MV-4-11 (cell line): Measurements from ENCODE around the gene C18orf63.
A peak's percentile ranks its signal among the peaks of the same experiment; 100 is the strongest.
"Not testable (repeated sequence)": the region's sequence is repeated elsewhere in the genome, so short reads cannot be mapped to it uniquely, and the experiment has no call there.

Source experiments
- DNase-seq: peaks from one replicate; lab custom pipeline; 2025; lab: John Stamatoyannopoulos, UW

Gene C18orf63

GRCh38 chr18:74326791-74327190, 11.2 kb downstream of the C18orf63 start:
- DNase-seq: not testable (repeated sequence)

DNA sequence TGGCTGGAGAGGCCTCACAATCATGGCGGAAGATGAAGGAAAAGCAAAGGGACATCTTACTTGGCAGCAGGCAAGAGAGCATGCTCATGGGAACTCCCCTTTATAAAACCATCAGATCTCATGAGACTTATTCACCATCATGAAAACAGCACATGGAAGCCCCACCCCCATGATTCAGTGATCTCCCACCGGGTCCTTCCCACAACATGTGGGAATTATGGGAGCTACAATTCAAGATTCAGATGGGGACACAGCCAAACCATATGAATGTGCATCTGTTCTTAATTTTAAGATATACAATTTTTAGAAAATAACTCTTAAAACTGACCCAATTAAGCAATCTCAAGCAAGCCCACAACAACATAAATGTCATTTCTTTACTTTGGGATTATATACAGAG, 12.6 kb downstream of the C18orf63 start:
- DNase-seq: no peak

DNA sequence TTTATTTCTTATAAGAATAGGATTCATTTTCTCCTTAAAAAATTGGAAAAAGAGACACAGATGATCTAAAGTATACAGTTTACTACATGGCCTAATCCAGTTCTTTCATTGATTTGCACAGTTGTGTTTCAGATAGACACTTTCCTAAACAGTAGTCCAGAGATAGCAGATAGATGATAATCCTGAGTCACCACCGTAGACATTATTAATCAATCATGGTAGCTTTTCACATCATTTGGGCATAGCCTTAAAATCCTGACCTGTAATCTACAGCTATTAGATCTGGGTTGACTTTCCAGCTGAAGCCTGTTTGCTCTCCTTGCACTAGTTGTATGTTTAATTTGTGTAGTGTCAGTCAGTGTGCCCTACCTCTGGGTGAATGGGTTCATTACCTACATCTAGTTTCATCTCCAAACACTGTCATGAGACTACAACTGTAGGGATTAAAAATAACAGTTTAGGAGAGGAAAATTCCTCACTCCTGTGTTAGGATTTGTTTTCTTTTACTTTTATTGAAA, 14.1 kb downstream of the C18orf63 start:
- no peak for DNase-seq

DNA sequence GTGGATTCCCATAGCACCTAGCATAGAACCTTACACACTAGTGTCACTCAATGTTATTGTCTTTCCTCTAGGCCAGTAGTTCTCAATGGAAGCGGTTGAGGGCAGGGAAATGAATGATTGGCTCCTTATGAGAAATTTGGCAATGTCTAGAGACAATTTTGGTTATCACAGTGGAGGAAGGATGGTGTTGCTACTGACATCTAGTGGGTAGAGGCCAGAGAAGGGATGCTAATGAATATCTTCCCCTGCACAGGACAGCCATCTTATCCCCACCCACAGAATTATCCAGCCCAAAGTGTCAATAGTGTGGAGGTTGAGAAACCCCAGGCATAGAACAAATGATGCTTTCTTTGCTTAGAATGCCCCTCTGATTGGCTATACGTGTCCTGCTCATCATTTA, 15.8 kb downstream of the C18orf63 start:
- DNase-seq: peak; percentile 33

DNA sequence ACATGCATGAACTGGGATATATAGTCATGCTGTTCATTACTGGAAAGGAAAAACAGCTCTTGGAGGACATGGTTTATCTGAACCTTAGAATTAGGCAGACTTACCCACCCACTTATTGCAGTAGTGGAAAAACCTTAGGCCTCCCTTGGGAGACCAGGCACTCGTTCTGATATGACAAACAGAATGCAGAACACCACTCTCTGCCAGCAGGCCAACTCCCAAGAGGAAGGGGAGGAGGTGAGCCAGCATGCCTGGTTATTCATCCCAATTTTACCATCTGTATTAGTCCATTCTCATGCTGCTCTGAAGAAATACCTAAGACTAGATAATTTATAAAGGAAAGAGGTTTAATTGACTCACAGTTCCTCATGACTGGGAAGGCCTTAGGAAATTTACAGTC, 17.5 kb downstream of the C18orf63 start:
- no peak for DNase-seq

DNA sequence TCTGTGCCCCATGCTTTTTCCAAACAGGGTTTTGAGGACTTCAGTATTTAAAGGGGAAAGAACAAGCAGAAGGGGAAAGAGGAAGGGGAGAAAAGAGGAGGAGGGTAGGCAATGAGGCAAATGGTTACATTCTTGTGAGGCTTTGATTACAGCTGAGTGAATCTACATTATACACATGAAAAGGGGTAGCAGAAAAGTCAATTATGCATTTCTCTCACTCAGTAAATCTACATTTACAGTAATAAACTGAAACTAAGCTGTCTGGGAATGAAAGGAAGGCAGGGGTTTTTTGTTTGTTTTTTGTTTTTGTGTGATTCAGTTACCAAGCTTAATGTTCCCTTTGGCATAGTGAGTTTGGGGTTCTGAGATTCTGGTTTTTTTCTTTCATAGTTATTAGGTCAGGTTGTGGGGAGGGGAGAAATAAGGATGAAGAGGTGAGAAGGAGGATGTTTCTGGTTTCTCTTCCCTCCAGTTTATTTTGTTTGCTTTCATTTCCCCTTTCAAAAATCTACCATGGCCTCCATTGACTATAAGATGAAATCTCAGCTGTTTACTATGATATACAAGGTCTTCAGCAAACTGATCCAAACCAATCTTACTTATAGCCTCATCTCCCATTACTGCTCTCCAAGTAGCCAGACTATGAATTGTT, 18.7 kb downstream of the C18orf63 start:
- peak; percentile 40 for DNase-seq

DNA sequence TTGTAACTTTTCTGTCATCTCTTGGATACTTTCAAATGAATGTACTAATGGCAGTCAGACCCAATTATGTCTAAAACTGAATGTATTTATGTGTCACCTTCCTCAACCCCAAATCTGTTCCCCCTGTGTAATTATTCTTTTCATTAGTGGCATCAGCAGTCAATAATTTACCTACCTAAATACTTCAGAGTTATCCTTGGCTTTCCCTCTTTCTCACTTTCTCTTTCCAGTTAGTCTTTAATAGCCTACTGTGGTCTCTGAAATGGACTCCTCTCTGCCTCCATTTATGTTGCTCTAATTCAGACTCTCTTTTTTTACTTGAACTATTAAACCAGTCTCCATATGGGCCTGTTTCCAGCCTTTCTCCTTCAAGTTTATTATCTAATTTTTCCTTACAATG, 21.0 kb downstream of the C18orf63 start:
- no peak for DNase-seq

DNA sequence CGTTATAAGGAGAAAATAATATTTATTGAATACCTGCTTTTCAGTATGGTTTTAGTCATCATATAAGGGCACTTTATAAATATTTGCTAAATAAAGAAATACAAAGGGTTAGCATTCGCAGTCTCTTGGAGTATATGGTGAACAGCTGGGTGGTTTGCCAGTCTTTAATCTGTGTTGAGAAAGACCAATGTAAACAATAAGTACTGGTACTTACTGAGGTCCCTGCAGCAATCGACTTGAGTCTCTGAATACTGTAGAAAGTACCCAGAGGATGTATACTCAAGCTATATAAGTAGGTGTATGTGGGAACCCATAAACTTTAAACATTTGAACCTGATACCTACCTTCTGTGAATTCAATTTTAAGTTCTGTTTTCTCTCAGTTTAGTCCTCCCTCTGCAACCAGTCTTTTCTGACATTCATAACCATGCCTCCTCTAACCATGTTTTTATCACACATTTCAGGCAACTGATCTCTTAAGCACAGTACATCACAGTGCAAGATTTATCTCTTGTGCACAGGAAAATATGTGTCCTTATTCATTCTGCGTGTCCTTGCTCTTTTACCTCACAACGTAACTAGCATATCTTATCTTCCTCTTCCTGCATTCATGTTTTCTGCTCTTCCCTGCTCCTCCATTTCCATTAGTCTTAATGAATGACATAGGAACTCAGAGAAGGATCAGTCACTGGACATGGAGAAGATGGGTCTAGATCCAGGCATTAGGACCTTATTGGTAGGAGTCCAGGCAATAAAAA, 21.7 kb downstream of the C18orf63 start:
- no peak for DNase-seq

- no peak for DNase-seq
Observed at GRCh38 chr18:74337912-74338309, 22.3 kb downstream of the C18orf63 start.

GRCh38 chr18:74342416-74343043, 26.9 kb downstream of the C18orf63 start:
- DNase-seq: peak; percentile 40

GRCh38 chr18:74346206-74346605, 30.6 kb downstream of the C18orf63 start:
- no peak for DNase-seq

- DNase-seq: no peak
Observed at GRCh38 chr18:74348581-74348980, 32.9 kb downstream of the C18orf63 start.

DNA sequence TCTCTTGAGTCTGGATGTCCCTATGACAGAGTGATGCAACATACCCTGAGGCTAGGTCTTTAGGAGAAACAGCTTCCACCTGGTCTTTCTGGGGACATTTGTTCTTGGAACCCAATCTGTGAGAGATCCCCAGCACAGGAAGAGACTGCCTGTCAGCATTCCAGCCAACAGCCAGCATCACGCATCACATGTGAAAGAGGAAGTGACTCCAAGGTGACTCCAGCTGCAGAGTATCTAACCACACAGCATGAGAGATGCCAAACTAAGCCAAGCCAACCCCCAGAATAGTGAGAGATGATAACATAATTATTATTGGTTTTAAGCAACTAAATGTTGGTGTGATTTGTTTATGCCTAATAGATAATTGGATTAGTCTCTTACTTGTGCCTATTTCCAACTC, 35.7 kb downstream of the C18orf63 start:
- DNase-seq: peak; percentile 80

GRCh38 chr18:74353169-74353775, 37.6 kb downstream of the C18orf63 start:
- peak; percentile 75 for DNase-seq

- DNase-seq: peak; percentile 5
Observed at GRCh38 chr18:74356959-74357358, 41.3 kb downstream of the C18orf63 start.

DNA sequence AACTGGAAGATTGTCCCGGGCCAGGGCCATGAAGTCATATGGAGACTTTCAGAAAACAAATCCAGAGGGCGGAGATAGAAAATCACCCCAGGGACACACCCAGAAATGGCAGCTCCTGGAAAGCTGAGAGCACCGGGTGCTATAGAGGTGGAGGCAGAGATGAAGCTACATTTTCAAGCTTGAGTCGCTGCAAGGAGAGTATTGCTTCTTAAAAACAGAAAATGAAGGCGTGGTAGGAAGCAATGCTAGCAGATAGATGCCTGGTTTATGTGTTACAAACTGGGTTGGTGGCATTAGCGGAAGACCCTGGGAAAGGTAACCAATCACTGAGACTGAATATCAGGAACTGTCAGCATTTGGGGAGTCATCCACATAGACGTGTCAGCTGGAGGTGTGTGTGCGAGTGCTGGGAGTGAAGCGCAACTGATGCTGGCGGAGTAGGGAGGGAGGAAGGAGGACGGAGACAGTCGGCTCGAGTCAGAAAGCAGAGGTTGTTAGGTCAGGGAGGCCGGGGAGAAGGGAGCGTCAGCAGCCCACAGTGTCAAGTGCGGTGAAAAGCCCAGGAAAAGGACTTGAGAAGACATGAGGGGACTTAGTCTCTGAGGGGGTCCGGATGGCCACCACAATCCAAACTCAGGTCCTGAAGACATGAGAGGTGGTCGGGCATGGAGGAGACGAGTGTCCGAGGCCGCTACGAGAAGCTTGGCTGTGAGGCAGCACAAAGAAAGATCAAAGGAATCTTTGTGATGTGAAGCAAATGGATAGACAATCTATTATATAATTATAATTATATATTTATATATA, 45.4 kb downstream of the C18orf63 start:
- no peak for DNase-seq

DNA sequence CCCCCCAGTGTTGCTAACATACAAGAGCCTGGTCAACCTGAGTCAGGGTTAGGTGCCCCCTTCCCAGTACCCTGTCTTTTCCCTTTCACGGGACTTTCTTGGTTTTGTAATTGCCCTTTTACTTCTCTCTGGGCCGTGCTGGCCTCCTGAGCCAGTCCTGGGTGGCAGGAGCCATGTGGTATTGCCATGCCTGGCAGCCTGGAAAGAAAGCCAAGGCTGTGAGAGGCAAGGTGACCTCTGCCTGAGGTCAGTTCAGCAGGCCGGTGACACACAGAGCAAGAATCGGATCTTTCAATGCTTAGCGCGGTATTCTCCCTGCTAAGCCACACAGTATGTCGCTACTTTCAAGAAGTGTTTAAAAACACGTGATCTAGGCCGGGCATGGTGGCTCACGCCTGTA, 52.3 kb downstream of the C18orf63 start:
- no peak for DNase-seq

GRCh38 chr18:74368901-74369705, 53.5 kb downstream of the C18orf63 start:
- no peak for DNase-seq

DNA sequence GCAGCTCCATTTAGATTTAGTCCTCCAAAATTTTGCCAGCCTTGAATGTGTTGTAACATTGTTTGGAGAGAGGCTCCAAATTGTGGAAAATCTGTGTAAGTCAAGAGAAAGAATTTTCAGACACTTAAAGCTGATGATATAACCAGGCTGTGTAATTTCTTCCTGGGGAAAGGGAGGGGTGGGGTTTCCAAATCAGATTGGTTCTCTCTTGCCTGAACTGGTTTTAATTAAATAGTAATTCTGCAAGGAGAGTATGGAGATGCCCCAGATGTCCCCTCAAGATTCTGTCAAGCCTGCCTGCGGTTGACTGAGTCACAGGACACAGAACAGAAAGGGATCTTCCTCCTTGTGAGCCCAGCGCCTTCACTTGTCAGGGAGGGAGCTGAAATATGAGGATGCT, 54.5 kb downstream of the C18orf63 start:
- peak; percentile 84 for DNase-seq

DNA sequence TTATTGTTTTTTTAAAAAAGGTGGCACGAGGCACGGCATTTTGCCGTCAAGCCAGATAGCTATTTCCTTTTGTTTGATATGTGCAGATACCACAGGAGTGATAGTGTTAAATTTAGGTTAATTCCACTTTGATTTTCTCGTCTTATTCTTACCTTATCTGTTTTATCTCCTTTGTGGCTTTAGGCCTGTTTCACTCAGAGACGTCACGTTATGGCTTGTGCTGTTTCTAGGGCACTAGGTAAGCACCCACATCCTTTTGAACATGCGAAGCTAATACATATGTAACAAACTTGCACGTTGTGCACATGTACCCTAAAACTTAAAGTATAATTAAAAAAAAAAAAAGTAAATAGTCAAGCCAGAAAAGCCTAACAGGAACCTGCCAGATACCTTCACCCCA, 57.8 kb downstream of the C18orf63 start:
- no peak for DNase-seq

DNA sequence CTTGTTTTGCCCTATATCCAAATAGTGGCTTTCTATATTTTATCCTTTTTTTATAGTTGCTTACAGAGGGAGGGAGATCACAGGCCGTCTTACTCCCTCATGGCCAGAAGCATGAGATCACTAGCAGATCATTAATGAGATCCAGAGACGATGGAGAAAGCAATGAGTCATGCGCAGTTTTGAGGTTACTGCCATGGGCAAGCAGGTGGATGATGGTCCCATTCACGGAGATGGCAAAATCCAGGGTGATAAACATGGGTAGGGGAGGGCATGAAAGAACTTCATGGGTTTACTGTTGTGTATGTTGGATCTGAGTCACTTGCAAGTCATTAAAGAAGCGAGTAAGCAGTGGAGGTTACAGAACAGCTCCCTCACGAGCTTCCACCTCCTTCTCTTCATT, 60.4 kb downstream of the C18orf63 start:
- peak; percentile 32 for DNase-seq
